Cortex of kidney (tissue), 1 donor: ENCODE data around the gene STAP1.

Source experiments
- DNase-seq: peaks from one replicate; lab custom pipeline; 2025; lab: John Stamatoyannopoulos, UW

Gene STAP1

DNA sequence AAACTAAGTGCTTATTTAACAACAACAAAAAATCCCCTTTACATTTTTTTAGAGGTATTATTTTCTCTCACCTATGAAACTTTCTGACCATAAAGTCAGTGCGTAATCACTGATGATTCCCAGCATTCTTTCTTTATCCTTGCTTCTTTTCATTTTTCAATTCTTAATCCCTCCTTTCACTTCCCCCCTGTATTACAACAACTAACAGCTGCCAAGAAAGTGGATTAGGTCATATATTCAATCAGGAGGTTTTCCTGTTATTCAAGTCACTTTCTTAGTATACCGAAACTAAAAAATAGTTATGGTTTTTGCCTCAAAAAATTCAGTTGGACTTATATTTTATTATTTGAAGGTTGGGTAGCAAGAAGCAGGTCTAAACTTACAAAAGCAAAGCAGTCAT is 2.1 kb upstream of the STAP1 start:
- DNase-seq: no peak

DNA sequence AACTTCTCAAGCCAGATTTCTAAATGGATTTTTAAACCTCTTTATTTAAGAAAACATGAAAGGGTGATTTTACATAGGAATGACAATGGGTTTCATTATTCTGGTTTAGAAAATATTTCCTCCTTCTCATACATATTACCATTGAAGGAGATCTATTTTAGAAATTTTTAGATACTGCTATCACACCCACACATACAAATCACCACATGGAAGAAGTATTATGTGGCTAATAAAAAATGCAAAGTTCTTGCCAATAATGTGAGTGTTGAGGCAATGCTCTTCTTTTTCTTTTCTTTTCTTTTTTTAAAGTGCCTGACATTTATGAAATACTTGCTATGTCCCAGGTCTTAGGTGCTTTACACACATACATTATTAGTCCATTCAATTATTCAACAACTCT is 6.8 kb downstream of the STAP1 start:
- no peak for DNase-seq

DNA sequence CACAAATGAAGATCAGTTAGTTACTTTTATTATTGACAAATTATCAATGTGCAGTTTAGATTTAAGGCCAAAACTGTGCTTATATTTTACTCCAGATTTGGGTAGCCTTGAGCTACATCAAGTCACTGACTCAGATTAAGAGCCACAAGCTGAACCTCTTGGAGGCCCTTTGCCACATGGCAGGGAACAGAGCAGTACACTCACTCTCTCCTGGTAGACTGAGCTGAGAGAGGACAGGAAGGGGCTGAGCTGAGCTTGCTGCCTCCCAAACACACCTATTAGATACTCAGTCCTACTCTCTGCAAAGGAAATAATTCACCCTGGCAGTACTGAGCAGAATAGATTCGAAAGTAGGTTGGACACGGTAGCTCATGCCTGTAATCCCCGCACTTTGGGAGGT is 7.8 kb downstream of the STAP1 start:
- DNase-seq: no peak

DNA sequence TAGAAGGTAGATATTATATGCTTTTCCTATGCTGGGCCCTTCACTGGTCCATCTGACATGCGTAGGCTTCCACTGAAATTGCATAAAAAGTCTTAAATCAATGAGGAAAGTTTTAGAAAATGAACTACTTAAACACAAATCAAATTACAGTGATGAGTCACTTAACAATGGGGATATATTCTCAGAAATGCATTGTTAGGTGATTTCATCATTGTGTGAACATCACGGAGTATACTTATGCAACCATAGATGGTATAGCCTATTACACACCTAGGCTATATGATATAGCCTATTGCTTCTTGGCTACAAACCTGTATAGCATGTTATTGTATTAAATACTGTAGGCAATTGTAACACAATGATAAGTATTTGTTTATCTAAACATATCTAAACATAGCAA is 10.3 kb downstream of the STAP1 start:
- DNase-seq: no peak

DNA sequence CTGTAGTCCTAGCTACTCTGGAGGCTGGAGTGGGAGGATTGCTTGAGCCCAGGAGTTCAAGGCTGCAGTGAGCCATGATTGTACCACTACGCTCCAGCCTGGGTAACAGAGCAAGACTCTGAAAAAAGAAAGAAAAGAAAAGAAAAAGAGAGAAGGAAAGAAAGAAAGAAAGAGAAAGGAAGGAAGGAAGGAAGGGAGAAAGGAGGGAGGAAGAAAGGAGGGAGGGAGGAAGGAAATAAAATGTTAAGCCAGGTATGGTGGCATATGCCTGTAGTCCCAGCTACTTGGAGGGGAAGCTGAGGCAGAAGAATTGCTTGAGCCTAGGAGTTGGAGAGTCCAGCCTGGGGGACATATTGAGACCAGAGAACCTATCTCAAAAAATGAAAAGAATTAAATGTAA is 12.0 kb downstream of the STAP1 start:
- DNase-seq: no peak

DNA sequence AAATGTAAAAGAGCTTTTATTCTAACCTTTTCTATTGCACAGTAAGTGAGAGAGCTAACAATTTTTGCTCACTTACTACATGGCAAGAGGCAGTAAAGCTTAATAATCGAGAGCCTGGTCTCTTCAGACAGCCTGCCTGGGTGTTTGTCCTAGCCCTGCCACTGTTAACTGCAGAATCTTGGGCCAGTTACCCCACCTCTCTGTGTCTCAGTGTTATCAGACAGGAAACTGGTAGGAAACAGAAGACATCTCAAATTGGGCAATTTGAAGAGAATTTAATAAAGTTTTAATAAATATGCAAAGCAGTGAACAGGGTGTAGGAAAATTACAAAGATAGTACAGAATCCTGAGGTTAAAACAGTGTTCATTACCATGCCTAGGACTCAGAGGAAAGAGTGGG is 13.4 kb downstream of the STAP1 start:
- DNase-seq: no peak

DNA sequence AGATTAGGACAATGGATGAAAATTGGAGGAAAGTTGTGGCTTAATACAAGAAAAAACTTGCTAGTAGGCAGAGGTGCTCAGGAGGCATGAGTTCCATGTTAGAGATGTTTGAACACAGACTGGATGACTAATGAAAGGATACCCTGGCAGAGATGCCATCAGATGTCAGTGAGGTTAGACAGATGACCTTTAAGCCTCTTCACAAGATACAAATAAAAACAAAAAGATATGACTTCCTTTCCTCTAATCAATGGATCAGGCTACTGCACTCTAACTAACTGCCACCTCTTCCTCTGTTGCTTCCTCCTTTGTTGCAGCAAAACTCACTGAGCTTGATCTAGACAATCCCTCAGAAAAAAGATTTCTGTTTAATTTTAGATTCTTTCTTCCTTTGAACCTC is 14.7 kb downstream of the STAP1 start:
- DNase-seq: no peak

DNA sequence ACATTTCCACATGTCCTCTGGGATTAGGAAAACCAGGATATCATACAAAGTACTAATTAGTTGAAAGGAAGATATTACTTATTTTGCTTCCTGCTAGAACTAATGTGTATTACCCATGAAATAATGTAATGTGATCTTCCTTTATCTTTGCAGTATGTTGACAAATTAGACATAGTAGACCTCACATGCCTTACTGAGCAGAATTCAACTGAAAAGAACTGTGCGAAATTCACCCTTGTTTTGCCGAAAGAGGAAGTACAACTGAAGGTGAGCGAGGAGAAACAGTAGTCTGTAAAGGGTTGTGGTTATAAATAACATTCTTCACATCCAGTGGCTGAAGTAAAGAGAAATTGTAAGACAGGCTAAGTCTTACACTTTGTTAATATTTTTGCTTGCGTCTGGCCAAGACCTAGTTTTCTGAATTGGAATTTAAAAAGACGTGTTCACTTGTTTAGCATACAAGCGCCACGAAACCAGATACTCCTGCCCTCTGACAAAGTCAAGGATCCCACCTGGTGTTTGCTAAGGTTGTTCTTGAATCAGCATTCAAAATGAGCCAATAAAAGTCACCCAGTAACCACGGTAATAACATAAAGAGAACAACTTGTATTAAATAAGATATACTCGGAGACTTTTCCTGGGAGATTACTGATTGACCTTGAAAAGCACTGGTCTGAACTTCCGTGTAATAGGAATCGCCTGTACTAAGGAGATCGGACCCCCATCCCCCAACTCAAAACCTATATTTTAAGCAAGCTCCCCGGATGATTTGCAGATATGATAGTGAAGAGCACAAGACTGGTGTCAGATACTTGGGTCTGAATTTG is 16.9 kb downstream of the STAP1 start:
- DNase-seq: no peak

DNA sequence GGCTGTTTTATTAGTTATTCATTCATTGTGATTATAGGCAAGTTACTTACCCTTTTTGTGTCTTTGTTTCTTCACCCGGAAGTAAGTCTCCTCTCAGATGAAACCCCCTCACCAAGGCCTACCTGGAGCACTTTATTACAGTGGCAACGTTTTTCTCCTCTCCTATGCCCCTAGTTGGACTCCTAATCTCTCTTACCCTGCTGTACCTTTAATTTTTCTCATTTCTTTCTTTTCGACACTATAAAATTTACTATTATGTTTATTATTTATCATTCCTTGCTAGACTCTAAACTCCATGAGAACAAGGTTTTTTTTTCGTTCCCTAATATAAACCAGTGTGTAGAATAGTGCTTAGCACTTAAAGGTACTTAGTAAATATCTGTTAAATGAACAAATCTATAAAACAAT is 17.5 kb downstream of the STAP1 start:
- DNase-seq: no peak

DNA sequence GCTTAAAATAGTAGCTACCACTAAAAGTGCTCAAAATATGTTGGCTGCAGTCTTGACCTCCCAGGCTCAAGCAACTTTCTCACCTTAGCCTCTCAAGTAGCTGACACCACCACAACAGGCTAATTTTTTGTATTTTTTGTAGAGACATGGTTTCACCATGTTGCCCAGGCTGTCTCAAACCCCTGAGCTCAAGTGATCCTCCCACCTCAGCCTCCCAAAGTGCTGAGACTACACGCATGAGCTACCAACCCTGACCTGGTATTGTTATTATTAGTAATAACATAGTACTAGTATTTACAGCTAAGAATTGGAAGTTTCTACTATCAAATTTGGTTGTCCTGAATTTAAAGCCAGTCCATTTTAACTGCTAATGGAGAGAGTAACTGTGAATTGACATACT is 18.0 kb downstream of the STAP1 start:
- DNase-seq: no peak

DNA sequence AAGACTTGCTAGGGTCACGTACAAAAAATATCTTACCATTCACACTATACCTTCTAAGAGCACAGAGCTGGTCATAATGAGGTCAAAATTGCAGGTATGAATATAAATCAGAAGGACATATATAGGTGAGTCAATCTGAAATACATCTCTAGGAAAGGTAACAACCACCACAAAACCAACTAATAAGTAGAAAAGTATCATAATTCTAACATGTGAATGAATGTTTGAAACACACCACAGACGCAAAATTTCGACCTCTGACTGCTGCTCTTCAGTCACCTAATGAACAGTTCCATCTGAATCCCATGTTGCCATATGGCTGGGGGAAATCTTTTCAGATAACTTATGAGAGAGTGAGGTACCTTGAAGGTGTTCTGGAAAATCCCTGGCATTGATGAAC is 22.1 kb downstream of the STAP1 start:
- DNase-seq: no peak

DNA sequence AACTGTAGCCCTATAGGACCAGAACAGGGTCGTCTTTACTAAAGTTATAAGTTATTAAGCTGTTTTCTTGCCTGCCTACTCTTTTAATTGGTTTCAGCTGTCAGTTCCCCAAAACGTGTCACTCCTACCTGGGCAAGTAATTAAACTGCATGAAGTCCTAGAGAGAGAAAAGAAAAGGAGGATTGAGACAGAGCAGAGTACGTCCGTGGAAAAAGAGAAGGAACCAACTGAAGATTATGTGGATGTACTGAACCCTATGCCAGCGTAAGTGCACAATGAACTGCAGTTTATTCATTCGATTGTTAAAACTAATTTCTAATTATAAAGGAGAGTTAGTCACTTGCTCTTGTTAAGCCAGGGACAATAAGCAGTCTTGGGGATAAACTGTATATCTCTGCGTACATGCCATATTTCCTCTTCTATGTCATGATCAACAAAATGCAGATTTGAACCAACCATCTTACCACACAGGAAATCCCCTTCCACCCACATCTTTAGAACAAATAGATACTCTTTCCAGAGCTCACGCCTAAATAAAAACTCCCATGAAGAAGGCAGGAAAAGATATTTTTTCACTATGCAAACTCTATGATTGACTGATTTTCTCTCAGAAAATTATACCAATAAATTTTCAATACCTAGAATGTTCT is 22.8 kb downstream of the STAP1 start:
- no peak for DNase-seq

DNA sequence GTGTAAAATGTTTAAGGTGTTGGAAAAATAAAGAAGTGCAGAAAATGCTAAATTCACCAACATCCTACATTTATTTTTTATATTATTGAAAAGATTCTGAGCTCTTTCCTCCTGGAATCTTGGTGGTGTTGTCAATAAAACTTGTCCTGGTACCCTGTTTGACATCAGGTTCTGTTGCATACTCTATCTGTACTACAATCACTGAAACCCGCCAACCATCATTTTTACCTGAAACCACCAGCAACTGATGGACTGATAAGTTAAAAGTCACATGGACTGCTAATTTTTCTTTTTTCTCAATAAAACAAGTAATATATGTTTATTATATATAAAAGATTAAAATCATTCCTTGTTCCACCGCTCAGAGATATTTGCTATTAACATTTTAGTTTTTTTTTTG is 23.4 kb downstream of the STAP1 start:
- no peak for DNase-seq

DNA sequence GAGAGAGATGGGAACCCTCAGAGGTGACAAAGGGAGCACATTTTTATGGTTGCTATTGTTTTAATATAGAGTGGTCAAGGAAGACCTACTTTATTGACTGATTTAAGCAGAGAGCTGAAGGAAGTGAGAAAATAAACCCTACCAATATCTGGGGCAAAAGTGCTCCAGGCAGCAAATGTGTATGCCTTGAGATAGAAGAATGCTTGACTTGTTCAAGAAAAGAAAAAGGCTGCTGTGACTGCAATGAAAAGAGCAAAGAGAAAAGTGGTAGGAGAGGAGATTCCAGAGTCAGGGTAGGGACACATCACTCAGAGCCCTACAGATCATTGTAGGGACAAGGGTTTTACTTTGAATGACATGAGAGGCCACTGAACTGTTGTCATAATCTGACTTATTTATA is 26.0 kb downstream of the STAP1 start:
- DNase-seq: no peak

DNA sequence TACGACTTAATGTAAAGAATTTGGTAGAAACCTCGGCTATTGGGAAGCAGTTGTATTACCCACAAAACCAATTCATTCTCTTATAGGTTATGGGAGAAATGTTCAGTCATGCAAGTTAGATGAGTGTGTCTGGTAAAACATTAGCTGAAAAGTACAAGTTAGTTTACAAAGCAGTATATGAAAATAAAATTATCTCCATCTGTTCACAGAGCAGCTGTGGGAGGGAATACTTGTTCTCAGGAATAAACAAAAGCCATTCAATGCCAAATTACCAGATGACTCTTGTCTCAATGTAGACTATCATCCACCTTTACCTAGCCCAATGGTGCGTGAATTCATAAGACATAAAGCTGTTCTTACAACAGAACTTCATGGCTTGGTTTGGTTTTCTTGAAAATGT is 28.6 kb downstream of the STAP1 start:
- no peak for DNase-seq

DNA sequence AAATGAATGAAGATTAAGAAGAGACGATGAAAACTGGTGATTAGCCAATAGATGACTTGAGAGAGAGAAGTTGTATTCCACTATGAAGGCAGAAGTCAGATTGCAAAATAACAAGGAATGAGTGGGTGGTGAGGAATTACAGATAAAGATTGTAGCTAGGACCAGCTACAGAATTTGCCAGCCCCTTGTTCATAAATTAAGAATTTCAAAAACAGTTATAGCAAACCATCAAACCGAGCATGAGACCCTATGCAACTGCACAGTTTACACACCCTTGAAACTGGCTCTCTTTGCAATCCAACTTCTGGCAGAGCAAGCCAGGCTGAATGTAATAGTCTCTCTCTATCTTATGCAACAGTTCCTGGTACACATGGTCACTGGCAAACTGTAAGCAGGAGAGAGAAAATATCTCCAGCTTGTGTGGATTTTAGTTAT is 35.2 kb downstream of the STAP1 start:
- DNase-seq: no peak

DNA sequence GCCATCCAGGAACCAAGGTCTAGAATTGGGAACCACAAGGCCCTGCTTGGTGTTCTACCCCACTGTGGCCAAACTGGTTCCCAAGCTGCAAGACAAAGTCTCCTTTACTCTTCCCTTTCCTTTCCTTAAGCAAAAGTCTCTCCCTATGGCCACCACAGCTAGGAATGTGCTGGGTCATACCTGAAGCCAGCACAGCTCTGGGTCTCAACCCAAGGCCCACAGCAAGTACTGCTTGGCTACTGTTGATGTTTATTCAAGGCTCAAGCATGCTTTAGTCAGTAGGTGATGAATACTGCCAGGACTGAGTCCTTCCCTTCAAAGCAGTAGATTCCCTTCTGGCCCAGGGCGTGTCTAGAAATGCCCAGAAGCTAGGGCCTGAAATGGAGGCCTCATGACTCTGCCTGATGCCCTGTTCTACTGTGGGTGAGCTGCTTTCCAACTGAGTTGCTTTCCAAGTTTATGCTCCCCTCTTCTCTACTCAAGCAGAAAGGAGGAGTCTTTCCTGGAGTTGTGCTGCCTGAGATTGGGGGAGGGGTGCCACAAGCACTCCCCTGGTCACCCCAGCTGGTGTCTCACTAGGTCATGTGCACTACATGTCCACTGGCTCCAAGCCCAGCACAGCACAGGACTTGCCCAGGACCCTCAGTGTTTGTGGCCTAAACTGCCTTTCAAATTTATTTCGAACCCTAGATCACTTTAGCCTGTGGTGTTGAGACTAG is 44.9 kb downstream of the STAP1 start:
- DNase-seq: no peak

DNA sequence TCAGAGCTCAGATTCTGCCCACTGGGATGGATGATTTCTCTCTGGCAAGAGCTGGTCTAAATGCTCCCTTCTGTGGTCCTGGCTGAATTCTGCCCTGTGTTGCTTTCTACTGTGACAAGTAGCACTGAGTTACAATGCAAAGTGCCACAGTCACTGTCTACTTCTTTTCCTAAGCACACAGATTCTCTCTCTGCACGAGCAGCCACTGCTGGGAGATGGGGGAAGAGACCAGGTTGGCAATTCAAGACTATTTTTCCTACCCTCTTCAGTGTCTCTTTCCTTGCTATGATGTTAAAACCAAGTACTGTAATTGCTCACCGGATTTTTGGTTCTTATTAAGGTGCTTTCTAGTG is 45.5 kb downstream of the STAP1 start:
- no peak for DNase-seq

DNA sequence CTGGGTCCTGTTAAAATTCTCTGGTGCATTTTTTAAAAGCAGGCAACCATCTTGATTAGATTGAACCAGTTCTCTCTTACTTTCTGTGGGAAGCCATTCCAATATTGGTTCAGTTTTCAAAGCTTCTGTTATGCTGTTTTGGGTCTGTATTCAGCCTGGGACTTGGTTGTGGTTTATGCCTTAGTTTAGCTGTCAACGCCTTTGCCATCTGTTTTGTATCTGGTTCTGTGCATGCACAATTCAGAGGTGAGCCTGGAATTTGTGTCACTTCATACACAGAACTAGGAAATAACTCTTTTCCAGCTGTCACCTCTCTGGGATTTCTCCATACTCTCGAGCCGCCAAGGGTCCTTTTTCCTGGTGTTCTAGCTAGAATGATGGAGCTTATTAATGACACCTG is 46.2 kb downstream of the STAP1 start:
- no peak for DNase-seq

DNA sequence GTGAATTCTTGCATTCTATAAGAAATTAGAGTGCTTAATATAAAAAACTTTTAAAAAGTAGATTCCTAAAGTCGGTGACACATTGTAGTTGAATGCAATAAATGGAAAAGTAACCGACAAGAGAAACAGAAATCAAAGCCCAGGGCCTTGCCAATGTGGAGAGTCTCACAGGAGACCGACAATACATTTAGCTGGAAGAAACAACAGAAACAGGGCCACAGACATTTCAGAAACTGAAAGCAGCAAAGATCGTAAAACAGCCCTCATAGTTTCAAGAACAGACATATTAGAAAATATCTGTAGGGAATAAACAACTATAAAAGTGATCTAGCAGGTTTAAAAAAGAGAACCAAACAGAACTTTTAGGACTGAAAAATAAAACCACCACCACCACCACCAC is 49.5 kb downstream of the STAP1 start:
- DNase-seq: no peak

DNA sequence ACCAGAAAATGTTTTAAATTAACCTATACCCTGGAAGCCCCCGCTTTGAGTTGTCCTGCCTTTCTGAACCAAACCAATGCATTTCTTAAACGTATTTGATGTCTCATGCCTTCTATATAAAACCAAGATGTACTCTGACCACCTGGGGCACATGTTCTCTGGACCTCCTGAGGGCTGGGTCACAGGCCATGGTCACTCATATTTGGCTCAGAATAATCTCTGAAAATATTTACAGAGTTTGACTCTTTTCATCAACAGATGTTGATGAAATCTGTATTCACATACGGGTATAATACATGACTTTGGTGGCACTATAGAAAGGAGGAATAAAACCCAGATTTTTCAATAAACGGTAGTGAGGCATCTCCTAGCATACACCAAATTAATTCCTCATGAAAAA is 55.7 kb downstream of the STAP1 start:
- no peak for DNase-seq

DNA sequence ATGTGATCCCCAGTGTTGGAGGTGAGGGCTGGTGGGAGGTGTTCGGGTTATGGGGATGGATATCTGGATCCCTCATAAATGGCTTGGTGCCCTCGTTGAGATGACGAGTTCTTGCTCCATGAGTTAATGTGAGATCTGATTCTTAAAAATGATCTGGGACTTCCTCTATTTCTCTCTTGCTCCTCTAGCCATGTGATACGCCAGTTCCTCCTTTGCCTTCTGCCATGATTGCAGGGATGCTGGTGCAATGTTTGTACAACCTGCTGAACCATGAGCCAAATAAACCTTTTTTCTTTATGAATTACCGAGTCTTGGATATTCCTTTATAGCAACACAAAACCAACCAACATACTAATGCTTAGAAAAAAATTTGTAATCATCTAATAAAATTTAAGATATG is 56.6 kb downstream of the STAP1 start:
- no peak for DNase-seq

DNA sequence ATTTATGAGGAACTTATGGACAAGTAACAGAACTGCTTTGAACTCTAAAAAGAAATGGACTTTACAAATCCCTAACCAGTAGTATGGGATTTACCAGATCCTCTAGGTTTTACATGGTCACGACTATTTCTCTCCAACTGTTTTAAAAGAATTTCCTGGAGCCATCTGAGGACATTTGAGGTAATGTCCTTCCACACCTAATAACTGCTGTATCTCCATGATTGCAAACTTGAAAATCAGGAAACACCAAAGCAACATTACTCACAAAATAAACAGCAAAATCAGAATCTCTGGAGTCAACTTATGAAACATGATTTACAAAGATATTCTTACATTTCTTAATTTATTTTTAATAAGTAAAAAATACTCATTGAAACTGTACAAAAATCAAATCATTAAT is 58.0 kb downstream of the STAP1 start:
- DNase-seq: no peak
